ENCODE measurements around the gene CLK1. TPM values are rescaled to one million over a fixed set of nuclear protein-coding genes. Genes with fewer than 3 reads are reported as not detected.

The CLK1 gene
- total and polyA plus RNA-seq, 2 of the 13 experiments (the other 11 are each of a cell fraction or from before 2014, with no cell fraction given): 66.6 to 101 TPM

DNA sequence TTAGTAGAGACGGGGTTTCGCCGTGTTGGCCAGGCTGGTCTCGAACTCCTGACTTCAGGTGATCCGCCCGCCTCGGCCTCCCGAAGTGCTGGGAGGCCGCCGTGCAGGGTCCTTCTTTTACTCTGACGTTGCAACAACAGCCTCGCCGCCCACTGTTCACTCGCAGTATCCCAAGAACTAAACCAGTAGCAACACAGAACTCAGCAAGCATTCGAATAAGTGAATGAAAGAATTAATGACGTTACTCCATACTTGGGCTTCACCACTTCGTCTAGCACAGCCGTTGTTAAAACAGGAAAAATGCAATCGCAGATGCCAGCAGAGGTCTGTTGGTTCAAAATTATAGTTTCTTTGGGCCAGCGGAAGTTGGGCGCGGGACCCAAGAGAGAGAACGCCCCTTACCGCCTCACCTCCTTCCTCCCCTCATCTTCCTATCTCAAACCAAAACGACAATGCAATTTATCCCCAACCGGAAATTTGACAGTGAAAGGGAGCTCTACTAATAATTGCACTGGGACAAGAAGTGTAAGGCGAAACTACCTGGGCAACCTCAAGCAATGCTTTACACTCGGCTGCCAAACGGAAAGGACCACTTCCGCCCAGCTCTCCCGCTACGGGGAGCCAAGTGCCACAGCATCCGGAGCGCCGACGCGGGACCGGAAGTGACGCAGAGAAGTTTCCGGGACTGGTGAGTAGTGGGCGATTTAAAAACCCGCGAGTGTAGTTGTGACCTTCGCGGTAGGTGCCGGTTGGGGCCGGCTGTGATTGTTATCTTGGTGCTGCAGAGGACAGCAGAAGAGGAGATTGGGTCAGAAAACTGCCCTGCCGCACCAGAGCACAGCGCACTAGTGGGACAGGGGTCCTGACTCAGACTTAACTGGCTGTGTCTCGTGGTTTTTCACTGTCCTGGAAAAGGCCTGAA is 24.5 kb upstream of the CLK1 start, which contains the start of the genes NIF3L1 and PPIL3 (continued):
- TF ChIP-seq, protein P1, sequence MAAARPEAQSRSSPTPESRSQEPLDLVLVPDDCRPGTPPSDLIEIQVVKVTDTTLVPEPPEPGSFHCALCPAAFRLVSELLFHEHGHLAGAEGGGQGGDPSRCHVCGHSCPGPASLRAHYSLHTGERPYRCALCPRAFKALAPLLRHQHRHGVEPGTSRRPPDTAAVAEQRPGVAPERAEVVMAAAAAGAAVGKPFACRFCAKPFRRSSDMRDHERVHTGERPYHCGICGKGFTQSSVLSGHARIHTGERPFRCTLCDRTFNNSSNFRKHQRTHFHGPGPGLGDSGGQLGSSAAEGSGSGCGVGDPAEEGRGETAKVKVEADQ (CRISPR knock-in tag; IDR thresholded peaks at IDR 0.05; ENCODE audit: borderline replicate concordance): peak; percentile 94
- TF ChIP-seq PPARG (CRISPR knock-in tag; conservative IDR thresholded peaks at IDR 0.05) (peak; percentile 74), REXO4 (CRISPR knock-in tag; IDR thresholded peaks at IDR 0.05; ENCODE audit: borderline replicate concordance) (peak; percentile 56; the same call in 1 of the 2 replicates), FOXA3 (CRISPR knock-in tag; IDR thresholded peaks at IDR 0.05) (peak; percentile 3; the same call in 1 of the 2 replicates), ZNF773 (CRISPR knock-in tag; IDR thresholded peaks at IDR 0.05; ENCODE audit: borderline replicate concordance) (peak; percentile 44; the same call in 1 of the 2 replicates), MTA1 (CRISPR knock-in tag; IDR thresholded peaks at IDR 0.05; ENCODE audit: borderline replicate concordance) (peak; percentile 24; the same call in 1 of the 2 replicates), ZNF644 (CRISPR knock-in tag; IDR thresholded peaks at IDR 0.05; ENCODE audit: low read depth) (no peak; the same call in 1 of the 2 replicates), SAP130 (CRISPR knock-in tag; IDR thresholded peaks at IDR 0.05; ENCODE audit: low read depth) (peak; percentile 100), ZMYM3 (CRISPR knock-in tag; IDR thresholded peaks at IDR 0.05) (no peak; the same call in none of the 2 replicates), ZNF367 (CRISPR knock-in tag; IDR thresholded peaks at IDR 0.05; ENCODE audit: borderline replicate concordance) (peak; percentile 98), ZNF224 (CRISPR knock-in tag; IDR thresholded peaks at IDR 0.05) (no peak), KDM1A (CRISPR knock-in tag; IDR thresholded peaks at IDR 0.05) (no peak; the same call in 1 of the 2 replicates)
- TF ChIP-seq, protein P2, sequence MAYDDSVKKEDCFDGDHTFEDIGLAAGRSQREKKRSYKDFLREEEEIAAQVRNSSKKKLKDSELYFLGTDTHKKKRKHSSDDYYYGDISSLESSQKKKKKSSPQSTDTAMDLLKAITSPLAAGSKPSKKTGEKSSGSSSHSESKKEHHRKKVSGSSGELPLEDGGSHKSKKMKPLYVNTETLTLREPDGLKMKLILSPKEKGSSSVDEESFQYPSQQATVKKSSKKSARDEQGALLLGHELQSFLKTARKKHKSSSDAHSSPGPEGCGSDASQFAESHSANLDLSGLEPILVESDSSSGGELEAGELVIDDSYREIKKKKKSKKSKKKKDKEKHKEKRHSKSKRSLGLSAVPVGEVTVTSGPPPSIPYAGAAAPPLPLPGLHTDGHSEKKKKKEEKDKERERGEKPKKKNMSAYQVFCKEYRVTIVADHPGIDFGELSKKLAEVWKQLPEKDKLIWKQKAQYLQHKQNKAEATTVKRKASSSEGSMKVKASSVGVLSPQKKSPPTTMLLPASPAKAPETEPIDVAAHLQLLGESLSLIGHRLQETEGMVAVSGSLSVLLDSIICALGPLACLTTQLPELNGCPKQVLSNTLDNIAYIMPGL (CRISPR knock-in tag; IDR thresholded peaks at IDR 0.05; ENCODE audit: borderline replicate concordance in 1 of 2, low read depth in 1 of 2): peak; percentile 17 to 91; a peak in 3 of 4 replicates
- TF ChIP-seq, protein P3, sequence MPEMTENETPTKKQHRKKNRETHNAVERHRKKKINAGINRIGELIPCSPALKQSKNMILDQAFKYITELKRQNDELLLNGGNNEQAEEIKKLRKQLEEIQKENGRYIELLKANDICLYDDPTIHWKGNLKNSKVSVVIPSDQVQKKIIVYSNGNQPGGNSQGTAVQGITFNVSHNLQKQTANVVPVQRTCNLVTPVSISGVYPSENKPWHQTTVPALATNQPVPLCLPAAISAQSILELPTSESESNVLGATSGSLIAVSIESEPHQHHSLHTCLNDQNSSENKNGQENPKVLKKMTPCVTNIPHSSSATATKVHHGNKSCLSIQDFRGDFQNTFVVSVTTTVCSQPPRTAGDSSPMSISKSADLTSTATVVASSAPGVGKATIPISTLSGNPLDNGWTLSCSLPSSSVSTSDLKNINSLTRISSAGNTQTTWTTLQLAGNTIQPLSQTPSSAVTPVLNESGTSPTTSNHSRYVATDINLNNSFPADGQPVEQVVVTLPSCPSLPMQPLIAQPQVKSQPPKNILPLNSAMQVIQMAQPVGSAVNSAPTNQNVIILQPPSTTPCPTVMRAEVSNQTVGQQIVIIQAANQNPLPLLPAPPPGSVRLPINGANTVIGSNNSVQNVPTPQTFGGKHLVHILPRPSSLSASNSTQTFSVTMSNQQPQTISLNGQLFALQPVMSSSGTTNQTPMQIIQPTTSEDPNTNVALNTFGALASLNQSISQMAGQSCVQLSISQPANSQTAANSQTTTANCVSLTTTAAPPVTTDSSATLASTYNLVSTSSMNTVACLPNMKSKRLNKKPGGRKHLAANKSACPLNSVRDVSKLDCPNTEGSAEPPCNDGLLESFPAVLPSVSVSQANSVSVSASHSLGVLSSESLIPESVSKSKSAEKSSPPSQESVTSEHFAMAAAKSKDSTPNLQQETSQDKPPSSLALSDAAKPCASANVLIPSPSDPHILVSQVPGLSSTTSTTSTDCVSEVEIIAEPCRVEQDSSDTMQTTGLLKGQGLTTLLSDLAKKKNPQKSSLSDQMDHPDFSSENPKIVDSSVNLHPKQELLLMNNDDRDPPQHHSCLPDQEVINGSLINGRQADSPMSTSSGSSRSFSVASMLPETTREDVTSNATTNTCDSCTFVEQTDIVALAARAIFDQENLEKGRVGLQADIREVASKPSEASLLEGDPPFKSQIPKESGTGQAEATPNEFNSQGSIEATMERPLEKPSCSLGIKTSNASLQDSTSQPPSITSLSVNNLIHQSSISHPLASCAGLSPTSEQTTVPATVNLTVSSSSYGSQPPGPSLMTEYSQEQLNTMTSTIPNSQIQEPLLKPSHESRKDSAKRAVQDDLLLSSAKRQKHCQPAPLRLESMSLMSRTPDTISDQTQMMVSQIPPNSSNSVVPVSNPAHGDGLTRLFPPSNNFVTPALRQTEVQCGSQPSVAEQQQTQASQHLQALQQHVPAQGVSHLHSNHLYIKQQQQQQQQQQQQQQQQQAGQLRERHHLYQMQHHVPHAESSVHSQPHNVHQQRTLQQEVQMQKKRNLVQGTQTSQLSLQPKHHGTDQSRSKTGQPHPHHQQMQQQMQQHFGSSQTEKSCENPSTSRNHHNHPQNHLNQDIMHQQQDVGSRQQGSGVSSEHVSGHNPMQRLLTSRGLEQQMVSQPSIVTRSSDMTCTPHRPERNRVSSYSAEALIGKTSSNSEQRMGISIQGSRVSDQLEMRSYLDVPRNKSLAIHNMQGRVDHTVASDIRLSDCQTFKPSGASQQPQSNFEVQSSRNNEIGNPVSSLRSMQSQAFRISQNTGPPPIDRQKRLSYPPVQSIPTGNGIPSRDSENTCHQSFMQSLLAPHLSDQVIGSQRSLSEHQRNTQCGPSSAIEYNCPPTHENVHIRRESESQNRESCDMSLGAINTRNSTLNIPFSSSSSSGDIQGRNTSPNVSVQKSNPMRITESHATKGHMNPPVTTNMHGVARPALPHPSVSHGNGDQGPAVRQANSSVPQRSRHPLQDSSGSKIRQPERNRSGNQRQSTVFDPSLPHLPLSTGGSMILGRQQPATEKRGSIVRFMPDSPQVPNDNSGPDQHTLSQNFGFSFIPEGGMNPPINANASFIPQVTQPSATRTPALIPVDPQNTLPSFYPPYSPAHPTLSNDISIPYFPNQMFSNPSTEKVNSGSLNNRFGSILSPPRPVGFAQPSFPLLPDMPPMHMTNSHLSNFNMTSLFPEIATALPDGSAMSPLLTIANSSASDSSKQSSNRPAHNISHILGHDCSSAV (CRISPR knock-in tag; IDR thresholded peaks at IDR 0.05; ENCODE audit: borderline replicate concordance): no peak
- TF ChIP-seq, protein P4, sequence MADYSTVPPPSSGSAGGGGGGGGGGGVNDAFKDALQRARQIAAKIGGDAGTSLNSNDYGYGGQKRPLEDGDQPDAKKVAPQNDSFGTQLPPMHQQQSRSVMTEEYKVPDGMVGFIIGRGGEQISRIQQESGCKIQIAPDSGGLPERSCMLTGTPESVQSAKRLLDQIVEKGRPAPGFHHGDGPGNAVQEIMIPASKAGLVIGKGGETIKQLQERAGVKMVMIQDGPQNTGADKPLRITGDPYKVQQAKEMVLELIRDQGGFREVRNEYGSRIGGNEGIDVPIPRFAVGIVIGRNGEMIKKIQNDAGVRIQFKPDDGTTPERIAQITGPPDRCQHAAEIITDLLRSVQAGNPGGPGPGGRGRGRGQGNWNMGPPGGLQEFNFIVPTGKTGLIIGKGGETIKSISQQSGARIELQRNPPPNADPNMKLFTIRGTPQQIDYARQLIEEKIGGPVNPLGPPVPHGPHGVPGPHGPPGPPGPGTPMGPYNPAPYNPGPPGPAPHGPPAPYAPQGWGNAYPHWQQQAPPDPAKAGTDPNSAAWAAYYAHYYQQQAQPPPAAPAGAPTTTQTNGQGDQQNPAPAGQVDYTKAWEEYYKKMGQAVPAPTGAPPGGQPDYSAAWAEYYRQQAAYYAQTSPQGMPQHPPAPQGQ (CRISPR knock-in tag; IDR thresholded peaks at IDR 0.05; ENCODE audit: borderline replicate concordance): no peak
